ENCODE results near the gene STK4. TPM values are rescaled to one million over a fixed set of nuclear protein-coding genes. Genes with fewer than 3 reads are reported as not detected.

The STK4 gene
- total and polyA plus RNA-seq, 2 of the 4 experiments (the other 2 are of a cell fraction), result 10.2 to 22.2 TPM

GRCh38 chr20:45087814-45088213 is 121.5 kb downstream of the STK4 start:
- H2BK20ac ChIP-seq (ENCODE audit: low read depth, low read length), result peak overlapping the region; percentile 73
- H3K4me1 ChIP-seq (ENCODE audit: control insufficient read depth, insufficient read depth, low read length), result peaks cover 11% of the 10 kb centered on the region
- no CpG with 5 or more reads among the region's 1 CpG for WGBS, 2 experiments (ENCODE audit: extremely low coverage in 2 of 2, insufficient read length in 1 of 2)
- H3K4me3 ChIP-seq (ENCODE audit: insufficient read depth, low read depth, low read length), result no peak overlapping the region
- TF ChIP-seq MAFK (IDR thresholded peaks at IDR 0.05; ENCODE audit: low read depth, low read length) (no peak), RAD21 (IDR thresholded peaks at IDR 0.05; ENCODE audit: low read length) (no peak), FOS (IDR thresholded peaks at IDR 0.05; ENCODE audit: low read depth, low read length) (no peak), CTCF (conservative IDR thresholded peaks at IDR 0.05; ENCODE audit: low read depth, low read length) (no peak), MXI1 (IDR thresholded peaks at IDR 0.05; ENCODE audit: borderline replicate concordance, low read depth, low read length) (no peak)
- TF ChIP-seq, protein P1, sequence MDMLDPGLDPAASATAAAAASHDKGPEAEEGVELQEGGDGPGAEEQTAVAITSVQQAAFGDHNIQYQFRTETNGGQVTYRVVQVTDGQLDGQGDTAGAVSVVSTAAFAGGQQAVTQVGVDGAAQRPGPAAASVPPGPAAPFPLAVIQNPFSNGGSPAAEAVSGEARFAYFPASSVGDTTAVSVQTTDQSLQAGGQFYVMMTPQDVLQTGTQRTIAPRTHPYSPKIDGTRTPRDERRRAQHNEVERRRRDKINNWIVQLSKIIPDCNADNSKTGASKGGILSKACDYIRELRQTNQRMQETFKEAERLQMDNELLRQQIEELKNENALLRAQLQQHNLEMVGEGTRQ (IDR thresholded peaks at IDR 0.05; ENCODE audit: low read depth, low read length), result no peak
- peak overlapping the region; percentile 50 for H3K4me2 ChIP-seq (ENCODE audit: low read depth, low read length)
- POLR2A ChIA-PET (ENCODE audit: unreplicated experiment), result interaction anchor here (0.6 kb wide), 1 partner anchor 1631 kb away, joined by 3 read pairs; no protein-coding TSS in a partner anchor
- in situ Hi-C loops (cut with MboI; ENCODE audit: low sequenced_read_pairs), result loop anchor here (5.0 kb wide), 1 partner anchor 41 kb away; no protein-coding TSS in a partner anchor
- no peaks in the 10 kb centered on the region for H3K9me3 ChIP-seq (ENCODE audit: control insufficient read depth, insufficient read depth, low read length)
- peak overlapping the region; percentile 78 for H2AFZ ChIP-seq (replicated peaks; ENCODE audit: low read length, poor library complexity)
- H4K91ac ChIP-seq (ENCODE audit: insufficient read depth, low read depth, low read length), result peak overlapping the region; percentile 75
- peak overlapping the region; percentile 77 for H4K5ac ChIP-seq (ENCODE audit: low read depth, low read length)
- no TSS peak for BruUV-seq (replicated peaks)
- no peaks in the 10 kb centered on the region for H3K36me3 ChIP-seq (ENCODE audit: control insufficient read depth, insufficient read depth, low read length)
- DNase-seq, result peak; percentile 52
- H2BK120ac ChIP-seq (ENCODE audit: low read depth, low read length), result peak overlapping the region; percentile 83
- H3K9me1 ChIP-seq (ENCODE audit: insufficient read depth, low read length), result no peaks in the 10 kb centered on the region
- peak overlapping the region; percentile 40 for H3K56ac ChIP-seq (ENCODE audit: extremely low read depth, insufficient read depth, low read length)
- ATAC-seq (ENCODE audit: low read depth), result peak; percentile 42
- H2AK9ac ChIP-seq (replicated peaks; ENCODE audit: low read depth, low read length, poor library complexity), result peak overlapping the region; percentile 68
- H2BK15ac ChIP-seq (ENCODE audit: low read depth, low read length), result peak overlapping the region; percentile 60
- peak overlapping the region; percentile 52 to 80 for H4K8ac ChIP-seq (ENCODE audit: low read depth in 2 of 2, low read length in 2 of 2)
- intact Hi-C loops (cut with micrococcal nuclease), result loop anchor here (5.0 kb wide), 1 partner anchor 36 kb away; no protein-coding TSS in a partner anchor
- peak overlapping the region; percentile 98 for H2BK5ac ChIP-seq (ENCODE audit: low read depth, low read length, poor library complexity, severe bottlenecking)
- dilution Hi-C loops (cut with HindIII; ENCODE audit: low sequenced_read_pairs, unreplicated experiment), result no loop called here
- H3K9ac ChIP-seq (ENCODE audit: low read depth, low read length), result peak overlapping the region; percentile 37
- H3K27ac ChIP-seq (ENCODE audit: insufficient read depth, low read length), result peak overlapping the region; percentile 83
- CTCF ChIA-PET, result interaction anchor here (0.6 to 1.3 kb wide), 3 partner anchors 12 to 24 kb away, joined by 3 read pairs; no protein-coding TSS in a partner anchor
- H3K79me1 ChIP-seq (ENCODE audit: low read depth in 1 of 2, low read length in 2 of 2), result no peaks in the 10 kb centered on the region
- no peaks in the 10 kb centered on the region for H3K27me3 ChIP-seq (ENCODE audit: control insufficient read depth, insufficient read depth, low read length)
- peak overlapping the region; percentile 42; the same call in 1 of the 2 replicates for H3K23ac ChIP-seq (ENCODE audit: low read depth, low read length)
- H3K4ac ChIP-seq (ENCODE audit: low read depth, low read length), result peak overlapping the region; percentile 71
- H3K14ac ChIP-seq (replicated peaks; ENCODE audit: low read depth, low read length), result peak overlapping the region; percentile 5; the same call in 1 of the 2 replicates
- peak overlapping the region; percentile 87 for H3K18ac ChIP-seq (ENCODE audit: low read depth, low read length)
- H2AK5ac ChIP-seq (ENCODE audit: low read depth, low read length), result peak overlapping the region; percentile 62
- no peaks in the 10 kb centered on the region for H4K20me1 ChIP-seq (ENCODE audit: insufficient read depth, low read length)
